HepG2 (cell line): ENCODE results near the gene IMPACT.

ENCODE experiments used
- CTCF ChIP-seq: sonication (generic); formaldehyde crosslinking; IDR thresholded peaks from 2 replicates; pipeline ENCODE4 v1.5.0; 2020; ENCODE audit warnings: mild to moderate bottlenecking, missing genetic modification reagents, moderate library complexity
- HBP1 ChIP-seq: IDR thresholded peaks from 2 replicates; pipeline ENCODE4 v1.6.1; 2016; ENCODE audit warnings: low read depth, control low read depth
- NR2C2 ChIP-seq: sonication (generic); formaldehyde crosslinking; IDR thresholded peaks from 2 replicates; pipeline ENCODE4 v1.4.0; 2020; ENCODE audit warnings: missing genetic modification reagents, mild to moderate bottlenecking, moderate library complexity, borderline replicate concordance
- POLR2AphosphoS5 ChIP-seq: IDR thresholded peaks from 2 replicates; pipeline ENCODE4 v1.6.1; 2012; ENCODE audit warnings: low read depth, low read length
- ZBTB10 ChIP-seq: sonication (generic); formaldehyde crosslinking; IDR thresholded peaks from 2 replicates; pipeline ENCODE4 v1.4.0; 2020; ENCODE audit warnings: missing genetic modification reagents, borderline replicate concordance
- ZNF557 ChIP-seq: sonication (generic); formaldehyde crosslinking; IDR thresholded peaks from 2 replicates; pipeline ENCODE4 v1.4.0; 2020; ENCODE audit warnings: missing genetic modification reagents

GRCh38 chr18:24475926-24476589 is 49.6 kb downstream of the IMPACT start:
- TF ChIP-seq ZBTB10 (CRISPR knock-in tag) (no peak), ZNF557 (no peak), HBP1 (CRISPR knock-in tag) (no peak), NR2C2 (CRISPR knock-in tag) (no peak), CTCF (no peak), POLR2AphosphoS5 (no peak)
